Testis (tissue), 2 donors: ENCODE data around the gene ARL14EP.

ENCODE experiments used
- CTCF ChIP-seq, 3 experiments: fragments of 450-650 bp in 2 of 3; fragments of 200-600 bp in 1 of 3; sonication (generic) in 1 of 3; IDR thresholded peaks; one replicate each; pipeline ENCODE4 v1.5.1; 2016 to 2019; ENCODE audit warnings: antibody characterized with exemption in 3 of 3, mild to moderate bottlenecking in 2 of 3, moderate library complexity in 1 of 3
- POLR2A ChIP-seq: fragments of 450-650 bp; IDR thresholded peaks from one replicate; pipeline ENCODE4 v1.6.1; 2017; ENCODE audit warnings: antibody characterized with exemption, mild to moderate bottlenecking, moderate library complexity

GRCh38 chr11:30321321-30321720 is 1.6 kb upstream of the ARL14EP start:
- TF ChIP-seq CTCF (IDR thresholded peaks at IDR 0.05) (no peak), POLR2A (no peak)
